Activated naive CD4-positive, alpha-beta T cell treated with anti-CD3 and anti-CD28 coated beads, Interleukin-2, amount 50 U/mL, for 16 hours (primary cell): ENCODE measurements around the gene MX2.
"Not testable (repeated sequence)": the region's sequence is repeated elsewhere in the genome, so short reads cannot be mapped to it uniquely, and the experiment has no call there.

Source experiments
- DNase-seq: peaks from one replicate; pipeline ENCODE4 v3.0.0-alpha.2; 2020

The MX2 gene

DNA sequence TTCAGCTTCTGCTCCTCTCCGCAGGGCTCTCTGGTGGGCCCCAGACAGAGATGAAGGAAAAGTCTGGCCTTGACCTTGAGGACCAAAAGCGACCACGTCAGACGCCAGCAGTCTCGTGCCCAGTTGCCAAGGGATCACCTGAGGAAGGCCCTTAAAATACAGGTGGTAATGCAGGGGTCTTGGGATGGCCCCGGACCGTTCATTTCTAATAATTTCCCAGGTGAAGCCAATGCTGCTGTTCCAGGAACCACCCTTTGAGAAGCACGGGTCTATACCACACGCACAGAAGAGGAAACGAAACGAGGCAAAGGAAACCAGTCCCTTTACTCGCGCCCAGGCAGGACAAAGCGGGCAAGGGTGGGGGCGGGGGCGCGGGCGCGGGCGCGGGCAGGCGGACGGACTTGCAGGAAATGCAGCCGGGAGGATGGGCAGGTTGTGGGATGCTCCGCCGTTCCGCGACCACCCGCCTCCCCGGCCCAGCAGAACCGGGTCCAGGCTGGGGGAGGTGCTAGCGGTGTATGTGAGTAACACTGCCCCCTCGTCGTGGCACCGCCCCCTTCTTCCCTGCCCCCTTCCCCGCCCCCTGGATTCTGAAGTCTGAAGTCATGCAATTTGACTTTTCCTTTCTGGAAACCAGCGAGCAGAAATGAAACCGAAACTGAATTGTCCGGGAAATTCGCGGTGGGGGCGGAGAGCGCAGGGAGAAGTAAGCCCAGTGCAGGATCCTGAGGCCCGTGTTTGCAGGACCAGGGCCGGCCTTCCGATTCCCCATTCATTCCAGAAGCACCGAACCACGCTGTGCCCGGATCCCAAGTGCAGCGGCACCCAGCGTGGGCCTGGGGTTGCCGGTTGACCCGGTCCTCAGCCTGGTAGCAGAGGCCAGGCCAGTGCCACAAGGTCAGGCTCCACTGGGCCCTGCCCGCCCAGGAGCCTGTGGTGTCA lies 58.4 kb downstream of the MX2 start:
- DNase-seq: peak; percentile 47

DNA sequence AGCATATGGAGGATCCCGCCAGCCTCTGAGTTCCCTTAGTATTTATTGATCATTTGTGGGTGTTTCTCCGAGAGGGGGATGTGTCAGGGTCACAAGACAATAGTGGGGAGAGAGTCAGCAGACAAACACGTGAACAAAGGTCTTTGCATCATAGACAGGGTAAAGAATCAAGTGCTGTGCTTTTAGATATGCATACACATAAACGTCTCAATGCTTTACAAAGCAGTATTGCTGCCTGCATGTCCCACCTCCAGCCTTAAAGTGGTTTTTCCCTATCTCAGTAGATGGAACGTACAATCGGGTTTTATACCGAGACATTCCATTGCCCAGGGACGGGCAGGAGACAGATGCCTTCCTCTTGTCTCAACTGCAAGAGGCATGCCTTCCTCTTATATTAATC lies 59.2 kb downstream of the MX2 start:
- not testable (repeated sequence) for DNase-seq

DNA sequence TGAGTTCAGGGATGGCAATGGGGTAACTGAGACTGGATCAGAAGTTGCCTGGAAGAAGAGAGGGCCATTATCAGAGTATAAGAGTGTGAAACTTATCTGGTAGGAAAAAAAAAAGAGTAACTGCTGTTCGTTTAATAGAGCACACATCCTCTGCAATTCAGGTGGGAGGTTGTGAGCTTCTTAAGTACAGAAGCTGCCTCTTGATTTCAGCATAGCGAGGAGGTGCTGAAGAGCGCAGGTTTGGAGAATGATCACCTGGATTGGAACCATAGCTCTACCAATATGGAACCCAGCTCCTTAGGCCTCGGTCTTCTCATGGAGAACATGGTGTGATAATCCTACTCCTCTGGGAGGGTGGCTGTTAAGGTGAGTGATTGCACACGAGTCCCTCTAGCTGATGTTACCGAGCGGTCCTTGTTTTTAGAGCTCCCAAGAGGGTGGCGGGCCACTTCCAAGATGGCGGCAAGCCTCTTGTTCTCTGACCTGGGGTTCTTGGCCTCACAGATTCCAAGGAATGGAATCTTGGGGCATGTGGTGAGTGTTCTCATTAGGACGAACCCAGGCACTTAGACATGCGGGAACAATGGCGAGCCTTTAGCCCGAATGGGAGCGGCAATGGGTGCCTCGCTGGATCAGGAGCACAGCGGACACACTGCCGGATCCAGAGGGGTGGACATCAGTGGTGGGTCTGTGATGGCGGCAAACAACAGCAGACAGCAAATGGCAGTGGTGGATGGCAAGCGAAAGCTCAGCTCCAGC lies 60.9 kb downstream of the MX2 start:
- DNase-seq: no peak

DNA sequence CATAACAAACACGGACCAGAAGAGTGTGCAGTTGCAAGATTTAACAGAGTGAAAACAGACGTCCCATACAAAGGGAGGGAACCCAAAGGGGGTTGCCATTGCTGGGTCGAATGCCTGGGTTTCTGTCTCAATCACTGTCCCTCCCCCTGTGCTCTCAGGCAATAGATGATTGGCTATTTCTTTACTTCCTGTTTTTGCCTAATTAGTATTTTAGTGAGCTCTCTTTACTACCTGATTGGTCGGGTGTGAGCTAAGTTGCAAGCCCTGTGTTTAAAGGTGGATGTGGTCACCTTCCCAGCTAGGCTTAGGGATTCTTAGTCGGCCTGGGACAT lies 61.4 kb downstream of the MX2 start:
- not testable (repeated sequence) for DNase-seq

DNA sequence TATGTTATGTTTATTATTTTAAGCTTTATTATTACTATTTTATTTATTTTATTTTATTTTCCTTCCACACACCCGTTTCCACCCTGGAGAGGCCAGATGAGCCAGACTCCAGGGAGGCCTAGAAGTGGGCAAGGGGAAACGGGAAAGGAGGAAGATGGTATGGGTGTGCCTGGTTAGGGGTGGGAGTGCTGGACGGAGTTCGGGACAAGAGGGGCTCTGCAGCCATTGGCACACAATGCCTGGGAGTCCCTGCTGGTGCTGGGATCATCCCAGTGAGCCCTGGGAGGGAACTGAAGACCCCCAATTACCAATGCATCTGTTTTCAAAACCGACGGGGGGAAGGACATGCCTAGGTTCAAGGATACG lies 63.7 kb downstream of the MX2 start:
- no peak for DNase-seq

DNA sequence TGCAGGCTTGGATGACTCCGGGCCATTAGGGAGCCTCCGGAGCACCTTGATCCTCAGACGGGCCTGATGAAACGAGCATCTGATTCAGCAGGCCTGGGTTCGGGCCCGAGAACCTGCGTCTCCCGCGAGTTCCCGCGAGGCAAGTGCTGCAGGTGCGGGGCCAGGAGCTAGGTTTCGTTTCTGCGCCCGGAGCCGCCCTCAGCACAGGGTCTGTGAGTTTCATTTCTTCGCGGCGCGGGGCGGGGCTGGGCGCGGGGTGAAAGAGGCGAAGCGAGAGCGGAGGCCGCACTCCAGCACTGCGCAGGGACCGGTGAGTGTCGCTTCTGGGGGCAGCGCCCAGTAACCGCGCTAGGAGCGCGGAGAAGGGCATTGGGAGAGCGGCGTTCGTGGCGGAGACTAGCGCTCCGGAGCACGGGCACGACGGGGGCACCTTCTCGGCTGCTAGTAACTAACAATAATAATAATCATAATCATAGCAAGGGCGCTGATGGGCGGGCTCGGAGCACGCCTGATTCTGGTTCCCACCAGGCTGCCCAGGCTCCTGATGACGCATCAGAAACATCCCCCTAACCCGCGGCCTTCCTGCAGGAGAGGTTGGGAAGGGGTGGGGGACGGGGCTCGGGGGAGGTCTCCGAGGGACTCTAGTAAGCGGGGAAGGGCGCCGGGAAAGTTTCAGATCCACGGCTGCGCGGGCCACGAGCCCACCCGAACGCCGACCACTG lies 64.3 kb downstream of the MX2 start, which contains the start of gene MX1:
Gene MX1 (plus strand): TSS at position 286 of the 722 bp plus-strand sequence. CDS start 5,832 bp downstream, outside the sequence.
- DNase-seq: peak; percentile 90

DNA sequence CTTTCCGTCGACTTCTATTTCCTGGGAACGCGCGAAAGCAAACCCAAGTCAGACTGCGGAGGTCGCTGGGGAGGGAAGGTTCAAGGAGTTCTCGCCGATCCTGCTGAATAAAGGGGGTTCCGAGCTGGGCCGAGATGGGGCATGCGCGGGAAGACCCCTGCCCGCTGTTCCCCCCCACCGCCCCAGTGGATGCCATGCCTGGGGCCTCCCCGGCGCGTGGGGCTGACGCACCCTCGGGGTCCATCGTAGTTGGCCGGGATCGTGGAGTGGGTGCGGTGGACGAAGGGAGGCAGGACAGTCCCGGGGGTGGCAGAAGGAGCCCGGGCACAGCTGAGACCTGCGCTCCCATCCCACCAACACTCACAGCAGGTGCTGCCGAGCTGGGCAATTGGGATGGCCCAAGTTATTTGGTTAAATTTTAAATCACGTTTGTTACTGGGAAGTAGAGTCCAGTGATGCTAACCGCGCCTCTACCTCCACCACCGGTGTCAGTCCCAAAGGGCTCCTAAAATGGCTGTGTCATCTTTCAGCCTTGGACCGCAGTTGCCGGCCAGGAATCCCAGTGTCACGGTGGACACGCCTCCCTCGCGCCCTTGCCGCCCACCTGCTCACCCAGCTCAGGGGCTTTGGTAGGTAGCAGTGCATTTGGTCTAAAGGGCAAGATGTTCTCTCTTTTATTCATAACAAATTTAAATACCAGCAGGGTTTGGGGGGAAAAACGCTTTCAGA lies 65.0 kb downstream of the MX2 start:
- no peak for DNase-seq

DNA sequence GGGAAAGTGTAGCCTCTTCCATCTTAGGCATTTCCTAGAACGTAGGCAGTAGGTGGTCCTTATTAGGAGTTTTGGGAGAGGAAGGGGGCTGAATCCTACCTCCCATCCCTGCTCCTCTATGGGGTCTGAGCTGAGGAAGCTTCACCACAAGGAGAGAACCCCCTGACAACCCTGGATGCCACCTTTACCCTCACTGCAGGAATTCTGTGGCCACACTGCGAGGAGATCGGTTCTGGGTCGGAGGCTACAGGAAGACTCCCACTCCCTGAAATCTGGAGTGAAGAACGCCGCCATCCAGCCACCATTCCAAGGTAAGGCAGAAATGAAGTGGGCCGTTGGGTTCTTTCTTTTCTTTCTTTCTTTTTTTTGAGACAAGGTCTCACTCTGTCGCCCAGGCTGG lies 65.7 kb downstream of the MX2 start:
- DNase-seq: no peak

DNA sequence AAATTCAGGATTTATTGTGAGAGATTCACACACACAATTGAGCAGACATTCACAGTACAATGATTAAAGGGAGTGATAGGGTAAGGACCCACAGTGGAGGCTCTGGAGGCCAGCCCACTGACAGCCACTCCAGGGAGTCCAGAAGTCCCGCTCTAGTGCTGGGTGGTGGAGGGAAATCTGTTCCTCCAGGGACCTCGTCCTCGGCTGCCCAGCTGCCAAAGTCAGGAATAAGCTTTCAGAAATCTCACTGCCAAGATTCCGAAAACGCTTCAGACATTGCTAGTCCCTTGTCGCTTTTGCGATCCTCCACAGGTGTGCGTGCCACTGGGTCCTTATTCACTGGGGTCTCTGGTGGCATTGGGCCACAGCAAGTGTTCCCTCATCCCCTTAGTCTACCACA lies 66.5 kb downstream of the MX2 start:
- no peak for DNase-seq

DNA sequence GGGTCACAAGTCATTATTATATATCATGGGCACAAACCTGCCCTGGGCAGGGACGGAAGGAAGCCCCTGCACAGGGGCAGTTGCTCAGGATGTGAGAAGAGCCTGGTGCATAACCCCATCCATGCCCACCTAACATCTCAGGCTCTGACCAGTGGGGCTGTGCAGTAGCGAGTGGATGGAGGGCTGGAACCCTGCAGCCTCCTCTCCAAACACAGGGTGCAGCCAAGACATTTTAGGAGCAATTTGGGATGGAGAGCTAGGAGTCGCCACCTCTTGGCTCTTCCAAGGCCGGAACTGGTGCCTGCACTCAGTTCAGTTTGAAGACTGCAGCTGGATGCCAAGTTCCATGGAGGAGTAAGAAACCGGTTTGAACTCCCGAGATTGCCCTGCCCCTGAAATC lies 67.0 kb downstream of the MX2 start:
- no peak for DNase-seq

DNA sequence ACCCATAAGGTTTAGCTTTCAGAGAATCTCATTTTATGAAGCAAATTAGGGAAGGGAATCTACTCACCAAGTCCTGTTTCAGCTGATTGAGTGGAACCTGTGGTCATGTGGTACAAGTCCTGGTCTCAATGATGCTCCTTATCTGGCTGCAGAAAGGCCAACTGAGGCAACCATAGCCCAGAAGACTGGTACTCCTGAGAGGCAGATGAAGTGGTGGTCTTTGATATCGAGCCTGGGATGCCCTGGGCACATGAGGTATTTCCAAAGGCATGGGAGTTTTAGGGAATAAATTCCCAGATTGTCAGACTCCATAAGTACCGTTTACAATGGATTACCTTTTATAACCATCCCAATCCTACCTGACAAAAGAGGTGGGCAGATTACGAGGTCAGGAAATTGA lies 67.5 kb downstream of the MX2 start:
- no peak for DNase-seq

DNA sequence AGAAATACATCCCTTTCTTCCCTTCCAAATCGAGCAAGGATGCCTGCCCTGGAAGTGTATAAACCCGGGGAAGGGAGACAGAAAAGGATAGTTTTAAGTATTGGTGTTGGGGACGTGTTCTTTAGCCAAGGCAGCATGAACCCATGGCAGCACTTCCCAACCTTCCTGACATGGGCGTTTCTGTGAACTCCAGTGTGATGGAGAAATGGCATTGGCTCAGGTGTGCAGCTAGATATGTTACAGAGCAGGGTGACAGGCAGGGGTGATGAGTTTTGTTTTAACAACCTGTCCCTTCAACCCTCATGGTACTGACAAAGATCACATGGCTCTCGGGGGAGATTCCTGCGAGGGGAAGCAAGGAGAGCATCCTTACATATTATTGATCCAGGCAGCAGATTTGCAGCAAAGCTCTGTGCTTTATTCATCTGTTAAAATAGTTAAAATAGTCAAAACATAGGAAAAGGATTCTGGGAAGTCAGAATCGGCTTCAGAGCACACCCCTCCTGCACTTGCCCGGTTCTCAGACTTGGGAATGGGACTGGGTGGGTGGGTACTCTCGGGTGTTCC lies 68.2 kb downstream of the MX2 start:
- DNase-seq: no peak

DNA sequence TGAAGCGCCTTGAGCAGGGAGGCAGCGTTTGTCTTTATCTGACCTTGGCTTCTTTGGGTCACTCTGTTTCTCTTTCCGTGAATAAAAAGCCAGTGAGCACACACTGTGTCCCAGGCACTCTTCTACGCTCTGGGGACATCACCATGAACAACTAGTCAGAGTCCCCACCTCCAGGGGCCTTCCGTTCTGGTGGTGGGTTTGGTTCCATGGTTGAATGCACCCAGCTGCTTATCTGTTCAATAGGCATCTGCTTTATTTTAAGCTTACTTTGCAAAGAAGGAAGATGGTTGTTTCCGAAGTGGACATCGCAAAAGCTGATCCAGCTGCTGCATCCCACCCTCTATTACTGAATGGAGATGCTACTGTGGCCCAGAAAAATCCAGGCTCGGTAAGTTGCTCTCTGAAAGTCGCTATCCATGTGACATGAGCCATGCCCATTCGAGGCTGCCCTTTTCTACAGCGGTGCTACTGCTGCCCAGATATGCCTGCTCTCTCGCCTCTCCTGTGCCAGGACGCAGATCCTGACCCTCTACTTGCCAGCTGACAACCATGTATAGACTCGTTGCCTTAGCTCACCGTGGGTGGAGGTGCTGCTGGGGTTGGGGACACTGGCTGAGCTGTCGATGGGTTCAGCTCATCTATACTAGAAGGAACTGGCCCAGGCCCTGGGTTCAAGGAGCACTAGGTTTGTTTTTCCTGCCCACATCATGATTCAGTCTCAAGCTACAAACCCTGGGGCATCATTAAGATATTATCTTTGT lies 70.1 kb downstream of the MX2 start:
- no peak for DNase-seq

DNA sequence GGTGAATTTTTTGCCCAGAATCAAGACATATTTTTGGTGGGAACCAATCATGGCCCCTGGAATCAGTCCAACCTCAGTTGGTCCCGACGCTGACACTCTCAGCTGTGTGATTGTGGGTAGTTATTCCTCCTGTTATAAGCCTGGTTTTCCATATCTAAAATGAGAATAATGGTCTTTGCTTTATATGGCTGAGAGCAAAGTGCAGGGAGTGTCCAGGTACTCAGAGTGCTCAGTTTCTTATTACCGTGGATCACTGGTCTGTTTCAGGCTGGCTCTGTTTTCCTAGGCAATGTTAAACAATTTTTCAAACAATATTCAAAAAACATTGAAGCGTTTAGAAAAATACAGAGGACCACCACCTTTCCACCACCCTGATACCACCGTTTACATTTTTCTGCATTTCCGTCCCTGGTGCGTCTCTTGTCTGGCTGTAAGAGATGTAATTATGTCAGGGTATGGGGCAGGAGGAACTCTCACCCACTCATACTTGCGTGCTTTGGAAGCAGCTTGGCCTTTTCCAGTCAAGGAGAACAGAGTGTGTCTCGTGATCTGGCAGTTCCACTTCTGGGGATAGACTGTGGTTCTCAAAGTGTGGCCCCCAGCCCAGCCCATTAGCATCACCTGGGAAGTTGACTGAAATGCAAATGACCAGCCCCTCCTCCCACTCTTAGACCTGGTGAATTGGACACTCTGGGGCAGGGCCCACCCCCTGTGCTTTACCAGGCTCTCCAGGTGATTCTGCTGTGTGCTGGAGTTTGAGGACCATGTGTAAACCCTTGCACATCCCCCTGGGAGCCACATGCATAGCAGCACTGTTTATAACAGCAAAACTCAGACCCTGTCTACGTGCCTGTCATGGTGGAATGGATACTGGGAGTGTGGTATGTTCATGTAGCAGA lies 71.0 kb downstream of the MX2 start:
- no peak for DNase-seq

DNA sequence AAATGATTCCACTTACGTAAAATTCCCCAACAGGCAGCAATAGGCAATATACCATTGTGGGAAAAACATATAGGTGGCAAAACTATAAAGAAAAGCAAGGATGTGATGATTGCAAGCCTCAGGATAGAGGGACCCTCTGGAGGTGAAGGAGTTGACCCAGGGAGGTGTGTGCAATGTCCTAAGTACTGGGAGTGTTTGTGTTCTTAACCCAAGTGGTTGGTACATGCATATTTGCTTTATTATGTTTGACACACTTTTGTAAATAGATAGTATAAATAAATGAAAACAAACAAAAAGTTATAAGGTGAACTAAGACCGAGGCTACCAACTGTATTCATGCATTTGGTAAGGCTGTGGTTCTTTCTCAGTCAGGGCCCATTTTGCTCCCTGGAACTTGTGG lies 71.7 kb downstream of the MX2 start:
- no peak for DNase-seq

DNA sequence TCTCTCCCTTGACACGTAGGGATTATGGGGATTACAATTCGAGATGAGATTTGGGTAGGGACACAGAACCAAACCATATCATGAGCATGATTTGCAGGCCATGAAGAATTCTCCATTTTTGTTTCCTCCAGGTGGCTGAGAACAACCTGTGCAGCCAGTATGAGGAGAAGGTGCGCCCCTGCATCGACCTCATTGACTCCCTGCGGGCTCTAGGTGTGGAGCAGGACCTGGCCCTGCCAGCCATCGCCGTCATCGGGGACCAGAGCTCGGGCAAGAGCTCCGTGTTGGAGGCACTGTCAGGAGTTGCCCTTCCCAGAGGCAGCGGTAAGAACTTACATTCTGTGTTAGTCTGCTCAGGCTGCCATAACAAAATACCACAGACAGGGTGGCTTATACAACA lies 73.9 kb downstream of the MX2 start:
- DNase-seq: no peak

DNA sequence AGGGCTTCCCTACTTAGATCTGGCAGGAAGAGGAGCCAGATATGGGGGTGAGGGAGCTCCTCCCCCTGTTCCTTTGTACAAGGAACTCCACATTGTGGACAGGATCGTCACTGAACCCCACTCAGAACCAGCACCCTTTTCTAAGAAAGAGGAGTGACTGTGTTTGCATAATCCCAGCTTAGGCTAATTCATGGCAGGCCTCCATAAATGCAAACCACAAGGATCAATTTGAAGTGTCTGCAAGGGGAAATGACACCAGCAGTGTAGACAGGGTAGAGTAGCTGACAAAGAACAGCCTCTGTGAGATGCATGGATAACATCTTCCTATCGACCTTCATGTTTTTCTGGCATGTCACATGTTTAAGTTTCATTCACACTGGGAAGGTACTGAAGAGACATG lies 75.9 kb downstream of the MX2 start:
- no peak for DNase-seq

DNA sequence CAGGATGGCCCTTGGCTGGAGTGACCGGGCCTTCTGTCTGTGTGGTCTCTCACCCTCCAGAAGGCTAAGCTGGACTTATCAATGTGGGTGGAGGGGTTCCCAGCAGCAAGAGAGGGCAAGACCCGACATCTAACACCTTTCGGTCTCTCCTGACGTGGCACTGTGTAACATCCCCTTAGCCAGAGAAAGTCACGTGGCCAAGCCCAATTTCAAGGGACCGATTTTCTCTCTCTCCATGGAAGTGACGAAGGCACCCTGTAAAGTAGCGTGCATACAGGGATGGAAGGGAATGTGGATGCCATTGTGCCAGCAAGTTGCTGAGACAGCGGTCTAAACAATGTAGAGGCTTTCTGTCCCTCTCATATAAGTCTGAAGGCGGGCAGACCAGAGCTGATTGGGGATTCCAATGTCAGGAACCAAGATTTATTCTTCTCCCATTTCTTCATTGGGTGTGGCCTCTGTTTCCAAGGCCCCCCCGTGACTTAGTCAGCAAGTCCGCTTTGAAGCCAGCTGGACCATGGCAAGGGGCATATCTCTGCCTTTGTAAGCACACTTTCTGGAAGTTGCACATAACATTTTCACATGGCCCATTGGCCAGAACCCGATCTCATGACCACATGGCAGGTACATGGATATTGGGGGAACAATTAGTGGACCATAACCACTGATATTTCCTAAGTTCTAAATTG lies 76.7 kb downstream of the MX2 start:
- DNase-seq: no peak

DNA sequence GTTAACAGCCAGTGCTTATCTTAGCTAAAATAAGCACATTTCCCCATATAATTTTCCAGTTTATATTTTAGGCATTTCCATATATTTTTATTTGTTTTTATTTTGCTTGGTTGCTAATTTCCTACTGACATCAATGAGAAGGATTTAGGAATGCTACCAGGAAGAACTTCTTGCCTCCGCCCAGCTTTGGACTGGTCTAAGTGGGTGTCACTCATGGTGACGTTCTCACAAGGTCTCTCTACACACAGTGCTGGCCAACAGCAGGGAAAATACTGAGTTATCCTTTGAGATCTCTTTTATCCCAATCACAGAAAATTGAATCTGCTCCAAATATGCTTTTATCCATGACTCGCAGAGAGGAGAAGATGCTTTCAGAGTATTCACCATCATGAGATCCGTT lies 77.4 kb downstream of the MX2 start:
- DNase-seq: no peak

DNA sequence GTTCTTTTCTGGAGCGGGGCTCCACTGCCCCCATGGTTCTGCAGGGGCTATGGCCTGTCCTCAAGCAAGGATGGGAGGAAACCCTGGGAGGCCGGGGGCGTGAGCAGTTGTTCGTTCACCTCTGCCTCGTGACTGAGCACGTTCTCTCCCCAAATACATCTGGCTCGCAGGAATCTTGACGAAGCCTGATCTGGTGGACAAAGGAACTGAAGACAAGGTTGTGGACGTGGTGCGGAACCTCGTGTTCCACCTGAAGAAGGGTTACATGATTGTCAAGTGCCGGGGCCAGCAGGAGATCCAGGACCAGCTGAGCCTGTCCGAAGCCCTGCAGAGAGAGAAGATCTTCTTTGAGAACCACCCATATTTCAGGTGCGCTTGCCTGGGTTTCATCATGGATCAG lies 79.7 kb downstream of the MX2 start:
- DNase-seq: no peak
